Measurements from ENCODE around the gene LAMC3. TPM values are rescaled to one million over a fixed set of nuclear protein-coding genes. Genes with fewer than 3 reads are reported as not detected.

LAMC3 gene
- total and polyA plus RNA-seq, 9 of the 15 experiments (the other 6 are each of a cell fraction or from before 2014, with no cell fraction given): 0.10 TPM; not detected in 8

DNA sequence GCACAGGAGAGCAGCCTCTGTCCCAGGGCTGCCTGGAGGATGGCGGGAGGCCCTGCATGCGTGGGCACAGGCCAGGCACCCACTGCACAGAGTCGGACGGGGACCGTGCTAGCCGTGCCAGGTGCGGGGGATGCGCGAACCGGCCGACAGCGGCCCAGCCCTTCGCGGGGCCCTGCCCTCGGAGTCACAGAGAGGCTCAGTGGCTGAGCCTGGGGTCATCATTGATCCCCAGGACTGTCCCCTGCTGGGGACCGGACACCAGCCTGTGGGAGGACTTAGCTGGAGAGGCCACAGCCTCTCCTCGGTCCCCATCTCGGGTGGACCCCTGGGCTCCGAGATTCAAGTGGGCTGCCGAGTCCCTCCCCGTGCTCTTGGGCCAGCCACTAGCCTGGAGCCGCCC is 19.1 kb upstream of the LAMC3 start:
- Histone ChIP-seq H3K4me3 (no peak overlapping the region), H3K27me3 (ENCODE audit: control insufficient read depth in 2 of 2, insufficient read depth in 2 of 2, low read length in 2 of 2) (peaks cover 85 to 99% of the 10 kb centered on the region in 2 experiments), H3K4me1 (replicated peaks in 1 of 2; ENCODE audit: control insufficient read depth in 2 of 2, insufficient read depth in 2 of 2, low read length in 2 of 2) (peaks cover 0 to 41% of the 10 kb centered on the region in 2 experiments; a peak in 2 of 5 replicates), H3K79me2 (ENCODE audit: control insufficient read depth, insufficient read depth, low read length) (no peaks in the 10 kb centered on the region), H3K9me1 (ENCODE audit: control insufficient read depth, insufficient read depth, low read length) (peaks cover 9% of the 10 kb centered on the region), H3K4me2 (ENCODE audit: insufficient read depth, low read length) (no peak overlapping the region), H3K36me3 (ENCODE audit: control insufficient read depth, insufficient read depth, low read length) (no peaks in the 10 kb centered on the region), H2AFZ (ENCODE audit: low read depth, low read length) (no peak overlapping the region), H3K9me3 (replicated peaks; ENCODE audit: control insufficient read depth, insufficient read depth, low read depth, low read length) (no peaks in the 10 kb centered on the region), H3K27ac (ENCODE audit: extremely low read depth, low read depth, low read length) (no peak overlapping the region), H4K20me1 (replicated peaks; ENCODE audit: control insufficient read depth, insufficient read depth, low read length) (peaks cover 93% of the 10 kb centered on the region), H3K9ac (ENCODE audit: insufficient read depth in 1 of 2, low read depth in 2 of 2, low read length in 2 of 2) (peak overlapping the region in 1 of 2 experiments; percentile 4; a peak in 1 of 4 replicates)
- BruUV-seq (replicated peaks): no TSS peak
- ChIA-PET CTCF (ENCODE audit: low intra/inter-chr PET ratio) (no interaction called here), POLR2A (interaction anchor here (0.5 to 3.3 kb wide), 7 partner anchors 7 to 100 kb away, joined by 3 to 35 read pairs (median 4); no protein-coding TSS in a partner anchor)
- FAIRE-seq: no peak
- peak in 2 of 4 experiments; percentile 63 to 71 for DNase-seq (ENCODE audit: extremely low read depth in 1 of 4, low spot score in 3 of 4)
- WGBS (ENCODE audit: insufficient coverage, low coverage, missing lambda C conversion rate): 5% methylated on average over 22 of the region's 22 CpGs
- intact Hi-C loops (cut with micrococcal nuclease) (no loop called here), in situ Hi-C loops (cut with MboI) (loop anchor here (25.0 kb wide), 1 partner anchor 278 kb away; no protein-coding TSS in a partner anchor)
- TF ChIP-seq, protein P1, sequence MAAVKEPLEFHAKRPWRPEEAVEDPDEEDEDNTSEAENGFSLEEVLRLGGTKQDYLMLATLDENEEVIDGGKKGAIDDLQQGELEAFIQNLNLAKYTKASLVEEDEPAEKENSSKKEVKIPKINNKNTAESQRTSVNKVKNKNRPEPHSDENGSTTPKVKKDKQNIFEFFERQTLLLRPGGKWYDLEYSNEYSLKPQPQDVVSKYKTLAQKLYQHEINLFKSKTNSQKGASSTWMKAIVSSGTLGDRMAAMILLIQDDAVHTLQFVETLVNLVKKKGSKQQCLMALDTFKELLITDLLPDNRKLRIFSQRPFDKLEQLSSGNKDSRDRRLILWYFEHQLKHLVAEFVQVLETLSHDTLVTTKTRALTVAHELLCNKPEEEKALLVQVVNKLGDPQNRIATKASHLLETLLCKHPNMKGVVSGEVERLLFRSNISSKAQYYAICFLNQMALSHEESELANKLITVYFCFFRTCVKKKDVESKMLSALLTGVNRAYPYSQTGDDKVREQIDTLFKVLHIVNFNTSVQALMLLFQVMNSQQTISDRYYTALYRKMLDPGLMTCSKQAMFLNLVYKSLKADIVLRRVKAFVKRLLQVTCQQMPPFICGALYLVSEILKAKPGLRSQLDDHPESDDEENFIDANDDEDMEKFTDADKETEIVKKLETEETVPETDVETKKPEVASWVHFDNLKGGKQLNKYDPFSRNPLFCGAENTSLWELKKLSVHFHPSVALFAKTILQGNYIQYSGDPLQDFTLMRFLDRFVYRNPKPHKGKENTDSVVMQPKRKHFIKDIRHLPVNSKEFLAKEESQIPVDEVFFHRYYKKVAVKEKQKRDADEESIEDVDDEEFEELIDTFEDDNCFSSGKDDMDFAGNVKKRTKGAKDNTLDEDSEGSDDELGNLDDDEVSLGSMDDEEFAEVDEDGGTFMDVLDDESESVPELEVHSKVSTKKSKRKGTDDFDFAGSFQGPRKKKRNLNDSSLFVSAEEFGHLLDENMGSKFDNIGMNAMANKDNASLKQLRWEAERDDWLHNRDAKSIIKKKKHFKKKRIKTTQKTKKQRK (IDR thresholded peaks at IDR 0.05; ENCODE audit: borderline replicate concordance, low read depth, low read length): no peak
- TF ChIP-seq MCM7 (IDR thresholded peaks at IDR 0.05) (no peak), KDM5B (IDR thresholded peaks at IDR 0.05; ENCODE audit: insufficient replicate concordance, low read depth, low read length) (no peak)
- TF ChIP-seq, protein P2, sequence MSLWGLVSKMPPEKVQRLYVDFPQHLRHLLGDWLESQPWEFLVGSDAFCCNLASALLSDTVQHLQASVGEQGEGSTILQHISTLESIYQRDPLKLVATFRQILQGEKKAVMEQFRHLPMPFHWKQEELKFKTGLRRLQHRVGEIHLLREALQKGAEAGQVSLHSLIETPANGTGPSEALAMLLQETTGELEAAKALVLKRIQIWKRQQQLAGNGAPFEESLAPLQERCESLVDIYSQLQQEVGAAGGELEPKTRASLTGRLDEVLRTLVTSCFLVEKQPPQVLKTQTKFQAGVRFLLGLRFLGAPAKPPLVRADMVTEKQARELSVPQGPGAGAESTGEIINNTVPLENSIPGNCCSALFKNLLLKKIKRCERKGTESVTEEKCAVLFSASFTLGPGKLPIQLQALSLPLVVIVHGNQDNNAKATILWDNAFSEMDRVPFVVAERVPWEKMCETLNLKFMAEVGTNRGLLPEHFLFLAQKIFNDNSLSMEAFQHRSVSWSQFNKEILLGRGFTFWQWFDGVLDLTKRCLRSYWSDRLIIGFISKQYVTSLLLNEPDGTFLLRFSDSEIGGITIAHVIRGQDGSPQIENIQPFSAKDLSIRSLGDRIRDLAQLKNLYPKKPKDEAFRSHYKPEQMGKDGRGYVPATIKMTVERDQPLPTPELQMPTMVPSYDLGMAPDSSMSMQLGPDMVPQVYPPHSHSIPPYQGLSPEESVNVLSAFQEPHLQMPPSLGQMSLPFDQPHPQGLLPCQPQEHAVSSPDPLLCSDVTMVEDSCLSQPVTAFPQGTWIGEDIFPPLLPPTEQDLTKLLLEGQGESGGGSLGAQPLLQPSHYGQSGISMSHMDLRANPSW (CRISPR knock-in tag; IDR thresholded peaks at IDR 0.05): no peak
- ATAC-seq: peak; percentile 1

Measured in K562 (cell line).